Measurements from ENCODE around the gene CPAMD8. TPM values are rescaled to one million over a fixed set of nuclear protein-coding genes. Genes with fewer than 3 reads are reported as not detected.
"Not testable (repeated sequence)": the region's sequence is repeated elsewhere in the genome, so short reads cannot be mapped to it uniquely, and the experiment has no call there.

Gene CPAMD8
- total and polyA plus RNA-seq, 12 donors, result 3.1 to 33.7 (median 9.2) TPM

GRCh38 chr19:16945364-16945714, 81.3 kb downstream of the CPAMD8 start:
- H3K27ac ChIP-seq, result no peak overlapping the region
- no peaks in the 10 kb centered on the region for H3K27me3 ChIP-seq
- TF ChIP-seq POLR2A (IDR thresholded peaks at IDR 0.05) (no peak), CTCF (IDR thresholded peaks at IDR 0.05) (no peak)
- H3K9me3 ChIP-seq (replicated peaks in 1 of 3), result no peaks in the 10 kb centered on the region
- no peak for DNase-seq
- no peaks in the 10 kb centered on the region for H3K4me1 ChIP-seq (replicated peaks in 1 of 2)
- WGBS, 4 donors, result 90 to 96% (median 92%) methylated on average over 2 to 11 of the region's 11 CpGs; no CpG with 5 or more reads in 1 of the 4 donors
- no peak overlapping the region for H3K4me3 ChIP-seq
- no peaks in the 10 kb centered on the region for H3K36me3 ChIP-seq (replicated peaks in 1 of 2)
- intact Hi-C loops (cut with DNase I), result no loop called here

DNA sequence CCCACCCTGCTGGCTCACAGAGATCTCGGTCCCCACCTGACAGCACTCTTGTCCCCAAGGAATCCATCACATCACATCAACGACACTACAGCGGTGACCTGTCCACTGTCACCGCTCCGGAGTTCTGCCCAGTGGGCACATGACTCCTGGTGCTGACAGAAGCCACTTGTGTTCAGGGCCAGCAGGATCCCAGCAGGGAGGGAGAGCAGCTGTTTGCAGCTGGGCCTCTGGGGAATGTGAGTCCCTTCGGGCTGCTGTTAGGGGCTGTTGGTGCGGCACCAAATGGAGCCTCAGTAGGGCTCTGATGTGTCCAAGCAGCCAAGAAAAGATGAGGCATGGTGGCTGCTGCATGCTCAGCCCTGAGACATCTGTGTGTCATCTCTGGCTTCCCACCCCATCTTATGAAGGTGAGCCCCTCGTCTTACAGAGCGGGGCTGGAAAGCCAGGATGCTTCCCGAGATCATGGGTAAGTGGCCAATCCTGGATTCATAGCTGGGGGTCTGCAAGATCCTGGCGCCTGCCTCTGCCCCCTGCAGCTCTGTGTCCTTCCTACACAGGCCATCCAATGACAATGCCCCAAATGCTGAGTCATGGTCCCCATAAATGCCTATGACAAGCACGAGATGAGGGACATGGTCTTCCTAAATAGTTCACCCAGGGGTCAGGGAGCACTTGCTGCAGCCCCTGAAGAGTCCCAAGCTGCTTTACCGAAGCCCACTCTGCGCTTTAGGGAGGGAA, 81.8 kb downstream of the CPAMD8 start:
- no peak for TF ChIP-seq CTCF (IDR thresholded peaks at IDR 0.05)
- TF ChIP-seq POLR2A (IDR thresholded peaks at IDR 0.05), result no peak
- H3K4me3 ChIP-seq, result no peak overlapping the region
- WGBS, 4 donors, result 81 to 93% (median 89%) methylated on average over 9 to 14 of the region's 14 CpGs
- DNase-seq, result no peak
- H3K27me3 ChIP-seq, result no peaks in the 10 kb centered on the region
- no peaks in the 10 kb centered on the region for H3K36me3 ChIP-seq (replicated peaks in 1 of 2)
- intact Hi-C loops (cut with DNase I), result no loop called here
- no peaks in the 10 kb centered on the region for H3K4me1 ChIP-seq (replicated peaks in 1 of 2)
- H3K27ac ChIP-seq, result no peak overlapping the region
- H3K9me3 ChIP-seq (replicated peaks in 1 of 3), result no peaks in the 10 kb centered on the region

DNA sequence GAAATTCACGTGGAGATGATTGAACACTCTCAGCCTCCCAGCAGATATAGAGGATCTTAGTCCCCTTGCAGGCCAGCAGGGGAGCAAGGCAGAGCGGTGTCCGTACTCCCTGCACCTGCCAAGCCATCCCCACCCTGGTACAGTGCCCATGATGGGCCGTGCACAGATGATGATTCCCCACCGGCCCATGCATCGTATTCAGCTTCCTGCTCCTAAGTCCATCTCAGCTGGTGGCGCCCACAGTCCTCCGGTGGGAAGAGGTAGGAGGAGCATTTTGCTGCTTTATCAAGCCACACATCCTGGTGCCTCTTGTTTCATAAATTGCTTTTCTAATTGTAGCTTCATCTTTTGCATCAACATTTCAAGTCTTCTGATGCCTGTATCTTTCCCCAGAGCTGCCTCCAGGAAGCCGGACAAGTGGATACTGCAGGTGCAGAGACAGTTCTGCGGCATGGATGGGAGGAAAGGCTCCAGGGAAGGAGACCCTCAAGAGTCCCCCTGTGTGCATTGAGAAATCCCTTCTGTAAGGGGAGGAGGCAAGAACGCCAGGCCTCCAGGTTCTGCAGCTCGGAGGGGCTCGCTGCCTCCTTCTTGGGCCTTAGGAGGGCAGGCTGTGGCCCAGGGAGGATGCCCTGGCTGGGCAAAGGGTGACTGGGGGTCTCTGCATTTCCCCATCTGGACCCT, 82.5 kb downstream of the CPAMD8 start:
- TF ChIP-seq POLR2A (IDR thresholded peaks at IDR 0.05) (no peak), CTCF (IDR thresholded peaks at IDR 0.05) (no peak)
- WGBS, 4 donors, result 87 to 92% (median 89%) methylated on average over 10 to 13 of the region's 13 CpGs
- intact Hi-C loops (cut with DNase I), result no loop called here
- H3K27ac ChIP-seq, result no peak overlapping the region
- H3K4me1 ChIP-seq (replicated peaks in 1 of 2), result no peaks in the 10 kb centered on the region
- H3K4me3 ChIP-seq, result no peak overlapping the region
- no peaks in the 10 kb centered on the region for H3K9me3 ChIP-seq (replicated peaks in 1 of 3)
- no peak for DNase-seq
- H3K27me3 ChIP-seq, result no peaks in the 10 kb centered on the region
- no peaks in the 10 kb centered on the region for H3K36me3 ChIP-seq (replicated peaks in 1 of 2)

- intact Hi-C loops (cut with DNase I); DNase-seq: not testable (repeated sequence)
- 89 to 96% (median 92%) methylated on average over 7 of the region's 7 CpGs for WGBS, 4 donors
These were observed 83.5 kb downstream of the CPAMD8 start for GRCh38 chr19:16943090-16943489.

More at GRCh38 chr19:16943090-16943489, 83.5 kb downstream of the CPAMD8 start:
- not testable (repeated sequence) for H3K9me3 ChIP-seq (replicated peaks in 1 of 3); H3K4me3 ChIP-seq; H3K27me3 ChIP-seq; H3K36me3 ChIP-seq (replicated peaks in 1 of 2); H3K4me1 ChIP-seq (replicated peaks in 1 of 2); H3K27ac ChIP-seq

All from adrenal gland (tissue), 12 donors.